HG02885 (cell line): ENCODE measurements around the gene SLC6A7.
A peak's percentile ranks its signal among the peaks of the same experiment; 100 is the strongest.

Experiments
- ATAC-seq: cut with Tn5 transposase; IDR thresholded peaks from one replicate; pipeline ENCODE4 v1.9.1; 2021; ENCODE audit warnings: mild to moderate bottlenecking; ENCODE audit not compliant: unreplicated experiment, poor library complexity

Gene SLC6A7

DNA sequence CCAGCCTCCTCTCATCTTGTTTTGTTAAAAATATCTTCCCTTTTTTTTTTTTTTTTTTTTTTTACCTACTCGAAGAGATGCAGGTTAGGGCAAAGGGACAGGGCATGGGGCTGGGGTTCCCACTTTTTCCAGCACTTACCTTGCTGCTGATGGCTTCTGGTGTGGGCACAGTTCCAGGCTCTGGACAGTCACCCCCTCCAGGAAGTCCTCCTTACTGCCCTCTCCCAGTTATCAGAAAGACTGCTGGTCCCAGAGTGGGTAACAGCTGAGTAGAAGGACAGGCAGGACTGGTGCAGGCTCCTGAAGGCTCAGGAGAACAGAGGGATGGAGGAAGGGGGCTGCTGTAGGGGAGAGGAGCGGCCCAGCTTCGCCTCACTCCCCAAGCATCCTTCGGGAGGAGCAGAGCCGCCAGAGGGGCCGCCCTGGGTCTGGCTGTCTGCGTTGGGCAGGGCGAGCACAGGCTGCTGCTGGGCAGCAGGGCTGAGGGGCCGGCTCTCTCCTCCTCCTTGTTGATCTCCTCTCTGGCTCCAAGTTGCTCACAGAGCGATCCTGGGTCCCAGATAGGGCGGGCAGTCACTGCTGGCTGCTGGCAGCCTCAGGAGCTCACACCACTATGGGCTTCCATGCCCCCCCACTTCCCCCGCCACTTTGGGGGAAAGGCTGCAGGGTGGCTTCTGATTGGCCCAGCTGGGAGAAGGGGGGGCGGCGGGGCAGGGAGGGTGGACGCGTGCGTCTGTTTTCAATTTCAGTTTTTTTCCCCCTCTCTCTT is 34.4 kb upstream of the SLC6A7 start, which contains the start of gene PDGFRB:
TSS of gene PDGFRB (minus strand) at position 588 of the 769 bp plus-strand sequence. CDS start 18,798 bp downstream, outside the sequence.
- ATAC-seq = peak; percentile 47

DNA sequence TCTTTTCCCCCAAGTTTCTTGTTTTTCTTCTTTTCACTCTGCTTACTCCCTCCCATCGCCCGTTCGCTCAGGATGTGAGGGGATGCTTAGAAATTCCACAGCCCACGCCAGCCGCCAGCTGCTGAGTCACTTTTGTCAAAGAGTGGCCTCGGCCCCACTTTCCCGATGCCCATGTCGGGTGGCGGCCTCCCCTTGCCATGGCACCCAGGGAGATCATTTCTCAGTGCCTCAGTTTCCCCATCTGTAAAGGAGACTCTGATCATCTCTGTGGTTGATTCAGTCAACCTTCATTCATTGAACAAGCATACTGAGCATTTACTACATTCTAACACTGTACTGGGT is 33.9 kb upstream of the SLC6A7 start:
- ATAC-seq = no peak

DNA sequence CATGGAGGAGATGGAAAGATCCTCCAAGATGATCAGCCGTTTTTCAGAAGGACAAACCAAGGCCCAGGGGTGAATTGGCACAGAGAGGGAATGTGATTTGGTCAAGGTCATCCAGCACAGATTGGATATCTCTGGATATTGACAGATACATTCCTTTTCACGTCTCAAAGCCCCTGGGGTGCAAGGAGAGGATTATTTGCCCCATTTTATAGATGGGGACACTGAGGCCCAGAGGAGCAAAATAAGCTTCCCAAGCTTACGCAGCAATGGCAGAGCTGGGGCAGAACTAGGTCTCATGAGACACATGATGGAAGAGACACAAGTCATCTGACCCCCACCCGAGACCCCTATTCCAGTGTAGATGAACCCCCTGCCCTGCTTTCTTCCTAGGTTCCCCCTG is 33.3 kb upstream of the SLC6A7 start:
- no peak for ATAC-seq

DNA sequence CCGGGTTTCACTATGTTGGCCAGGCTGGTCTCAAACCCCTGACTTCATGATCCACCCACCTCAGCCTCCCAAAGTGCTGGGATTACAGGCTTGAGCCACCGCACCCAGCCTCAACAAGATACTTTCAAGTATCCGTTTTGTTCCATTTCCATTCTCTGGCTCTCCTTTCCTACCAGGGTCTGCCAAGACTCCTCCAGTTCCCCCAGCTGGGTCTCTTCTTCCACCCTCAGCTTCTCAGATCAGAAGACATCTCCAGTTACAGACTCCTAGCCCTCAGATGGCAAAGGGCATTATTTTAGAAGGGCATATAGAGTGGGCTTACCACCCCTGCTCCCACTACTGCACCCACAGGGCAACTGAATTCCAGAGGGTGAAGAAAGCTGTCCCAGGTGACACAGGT is 32.7 kb upstream of the SLC6A7 start:
- ATAC-seq = no peak

DNA sequence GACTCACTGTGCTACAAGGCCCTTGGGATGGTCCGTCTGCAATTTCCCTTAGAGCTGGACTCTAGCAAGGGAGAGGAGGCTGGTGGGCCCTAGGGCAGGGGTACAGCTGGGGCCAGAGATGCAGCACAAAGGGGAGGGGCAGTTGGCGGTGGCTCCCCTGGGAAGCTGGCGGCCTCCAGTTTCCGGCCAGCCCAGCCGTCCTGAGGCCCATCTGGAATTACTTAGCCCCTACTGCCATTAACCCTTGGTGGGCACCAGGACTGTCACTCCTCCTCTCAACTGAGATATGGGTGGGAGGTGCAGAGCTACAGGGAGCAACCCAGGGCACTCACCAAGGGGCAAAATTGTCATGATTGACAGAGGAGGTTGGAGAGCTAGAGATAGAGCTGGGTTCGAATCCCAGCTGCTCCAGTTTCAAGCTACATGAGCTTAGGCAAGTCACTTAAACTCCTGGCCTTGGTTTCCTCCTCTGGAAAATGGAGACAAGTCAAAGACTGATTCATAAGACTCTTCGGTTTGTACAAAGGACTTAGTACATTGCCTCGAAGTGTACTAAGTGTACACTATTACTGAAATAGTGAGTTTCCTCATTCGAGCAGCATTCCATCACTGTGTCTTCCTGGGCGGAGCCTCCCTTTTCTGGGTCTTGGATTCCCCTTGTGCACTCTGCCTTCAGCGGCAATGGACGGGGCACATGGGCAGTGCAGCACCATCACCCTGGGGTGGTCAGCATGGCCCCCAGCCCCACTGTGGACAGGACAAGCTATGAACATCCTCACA is 31.5 kb upstream of the SLC6A7 start:
- ATAC-seq = no peak

- ATAC-seq = no peak
These were observed 30.8 kb upstream of the SLC6A7 start for GRCh38 chr5:150159031-150159430.

DNA sequence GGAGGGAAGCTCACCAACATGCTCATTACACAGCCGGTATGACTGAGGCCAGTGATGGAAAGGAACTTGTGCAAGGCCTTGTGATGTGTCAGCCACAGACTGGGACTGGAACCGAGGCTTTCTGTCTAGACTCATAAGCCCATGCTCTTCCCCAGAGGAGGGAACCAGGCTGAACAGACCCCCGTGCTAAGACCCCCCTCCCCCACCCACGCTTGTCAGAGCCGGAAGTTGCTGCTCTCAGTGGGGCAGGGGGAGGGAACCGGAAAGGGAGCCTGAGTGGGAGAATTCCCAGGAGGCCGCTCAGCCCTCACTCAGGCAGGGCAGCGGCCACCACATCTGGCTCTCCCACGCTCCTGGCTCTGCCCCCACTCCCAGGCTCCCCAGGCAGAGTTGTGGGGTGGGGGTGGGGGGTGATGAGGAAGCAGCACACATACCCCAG is 30.1 kb upstream of the SLC6A7 start:
- no peak for ATAC-seq

DNA sequence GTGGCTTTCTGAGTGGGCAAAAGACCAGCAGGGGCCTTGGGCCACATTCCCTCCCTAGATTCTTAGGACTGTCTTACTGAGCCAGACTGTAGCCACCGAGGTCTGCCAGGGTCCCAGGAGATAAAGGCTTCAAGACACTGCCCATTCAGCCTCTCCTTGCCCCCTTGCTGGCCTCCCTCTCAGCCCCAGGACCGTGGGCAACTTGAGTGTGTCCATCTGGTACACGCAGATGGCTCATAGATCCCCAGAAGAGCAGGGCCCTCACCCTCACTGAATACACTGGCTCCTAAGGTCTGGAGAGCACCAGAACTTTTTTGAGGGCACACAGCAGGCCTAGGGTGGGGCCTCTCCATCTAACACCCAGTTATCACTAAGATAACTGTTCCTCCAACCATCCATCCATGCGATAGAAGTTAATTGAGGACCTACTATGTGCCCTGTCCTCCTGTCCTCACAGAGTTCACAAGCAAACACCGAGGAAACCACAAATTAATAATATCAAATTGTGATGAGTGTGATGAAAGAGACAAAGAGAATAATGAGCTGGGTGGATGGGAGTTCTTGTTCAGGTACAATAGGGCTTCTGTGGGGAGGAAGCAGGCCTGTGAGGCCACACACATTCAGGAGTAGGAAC is 29.3 kb upstream of the SLC6A7 start:
- ATAC-seq = no peak

GRCh38 chr5:150161242-150162141 is 28.4 kb upstream of the SLC6A7 start:
- peak; percentile 76 for ATAC-seq

DNA sequence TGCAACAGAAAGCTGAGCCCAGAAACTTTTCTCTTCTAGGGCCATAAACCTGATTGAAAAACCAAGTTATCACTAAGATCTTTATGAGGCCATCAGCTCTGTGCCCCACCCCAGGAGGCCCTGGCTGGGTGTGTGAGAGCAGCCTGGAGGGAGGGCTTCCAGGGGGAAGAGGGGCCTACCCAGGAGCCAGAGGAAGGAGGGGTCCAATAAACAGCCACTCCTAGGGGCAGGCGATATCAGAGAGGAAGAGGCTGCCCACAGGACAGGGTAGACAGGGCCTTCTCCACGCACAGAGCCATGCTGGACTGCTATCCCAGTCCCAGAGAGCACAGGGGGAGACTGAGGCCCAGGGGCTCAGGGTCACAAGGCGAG is 27.7 kb upstream of the SLC6A7 start:
- no peak for ATAC-seq

GRCh38 chr5:150163035-150163434 is 26.8 kb upstream of the SLC6A7 start:
- ATAC-seq = no peak

GRCh38 chr5:150163547-150164059 is 26.3 kb upstream of the SLC6A7 start:
- ATAC-seq = no peak

DNA sequence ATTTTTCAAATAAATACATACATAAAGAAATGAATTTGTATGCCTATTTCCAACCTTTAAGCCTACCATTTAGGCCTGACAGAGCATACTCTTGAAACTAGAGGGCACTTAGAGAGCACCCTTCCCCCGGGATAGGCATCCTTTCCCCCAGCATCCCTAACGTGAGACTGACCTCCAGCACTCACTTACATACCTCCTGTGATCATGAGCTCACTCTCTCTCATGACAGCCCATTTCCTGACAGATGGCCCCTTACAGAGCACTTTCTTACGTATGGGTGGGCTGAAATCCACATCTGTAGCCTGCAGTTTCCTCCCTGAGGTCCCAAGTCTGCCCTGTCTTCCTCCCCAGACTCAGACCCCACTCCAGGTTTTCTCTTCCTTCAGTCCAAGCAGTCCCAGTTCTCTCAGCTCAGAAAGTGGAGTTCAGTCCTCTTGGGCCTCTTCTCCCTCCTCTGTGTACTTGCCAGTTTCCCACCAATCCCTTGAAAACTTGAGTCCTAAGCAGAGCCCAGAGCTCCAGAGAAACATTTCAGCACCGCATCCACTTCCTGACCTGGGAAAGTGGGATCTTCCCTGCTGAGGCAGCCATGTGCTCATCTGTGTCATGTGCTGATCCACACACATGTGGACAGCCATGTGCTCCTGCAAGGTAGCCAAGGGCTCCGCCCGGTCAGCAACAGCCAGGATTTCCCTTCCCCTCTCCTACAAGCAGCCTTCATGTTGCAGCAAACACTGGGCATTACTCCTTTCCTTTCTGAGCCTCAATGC is 25.5 kb upstream of the SLC6A7 start:
- ATAC-seq = no peak

DNA sequence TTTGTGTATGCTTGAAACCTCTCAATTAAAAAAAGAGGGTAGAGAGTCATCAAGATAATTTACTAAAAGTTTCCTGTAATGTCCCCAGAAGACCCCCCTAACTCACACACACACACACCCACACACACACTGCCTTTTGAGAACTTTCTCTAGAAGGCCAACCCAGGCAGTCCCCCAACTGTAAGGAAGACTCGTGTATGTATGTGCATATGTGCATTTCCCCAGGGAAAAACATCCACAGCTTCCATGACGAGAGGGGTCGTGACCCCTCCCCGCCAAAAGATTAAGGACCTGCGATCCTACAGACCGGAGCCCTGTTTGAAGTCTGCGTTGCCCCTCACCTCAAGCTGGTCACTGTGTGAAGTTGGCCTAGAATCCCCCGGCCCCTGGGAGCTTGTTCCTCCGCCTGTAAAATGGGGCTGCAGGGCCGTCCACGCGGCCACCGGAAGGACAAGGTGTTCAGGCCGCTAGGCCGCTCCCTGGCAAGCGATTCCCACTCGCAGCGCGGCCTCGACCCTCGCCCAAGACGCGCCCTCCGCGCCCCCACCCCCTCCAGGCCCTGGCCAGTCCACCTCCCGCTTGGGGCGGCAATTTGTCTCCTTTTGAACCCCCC is 23.7 kb upstream of the SLC6A7 start:
- no peak for ATAC-seq

GRCh38 chr5:150166650-150167511 is 23.0 kb upstream of the SLC6A7 start, which contains the start of gene CDX1:
TSS of gene CDX1 (plus strand) at chr5:150166778. CDS start at chr5:150166877, 99 bp downstream.
- no peak for ATAC-seq

- no peak for ATAC-seq
These were observed 22.4 kb upstream of the SLC6A7 start for GRCh38 chr5:150167512-150167850.

GRCh38 chr5:150167908-150168307 is 22.0 kb upstream of the SLC6A7 start:
- no peak for ATAC-seq

GRCh38 chr5:150168864-150169263 is 21.0 kb upstream of the SLC6A7 start:
- no peak for ATAC-seq
